ENCODE measurements around the gene FAM193B. TPM values are rescaled to one million over a fixed set of nuclear protein-coding genes. Genes with fewer than 3 reads are reported as not detected.

The FAM193B gene
- total RNA-seq, 2 experiments from 2014 or later, result 71.4 to 76.7 TPM

- ChIA-PET CTCF (interaction anchor here (1.3 kb wide), 1 partner anchor 48 kb away, joined by 5 read pairs; no protein-coding TSS in a partner anchor), POLR2A (no interaction called here)
- H3K4me1 Mint-ChIP-seq (ENCODE audit: low read depth), result peaks cover 37% of the 10 kb centered on the region
- intact Hi-C loops (cut with micrococcal nuclease), result no loop called here
- no peaks in the 10 kb centered on the region for H3K9me3 Mint-ChIP-seq
- TF ChIP-seq CTCF (IDR thresholded peaks at IDR 0.05), result no peak
- ATAC-seq, result no peak
- H3K4me3 Mint-ChIP-seq, result no peak overlapping the region
- peaks cover 27% of the 10 kb centered on the region for H3K36me3 Mint-ChIP-seq (ENCODE audit: low read depth)
- no peaks in the 10 kb centered on the region for H3K27me3 Mint-ChIP-seq
- DNase-seq, result no peak
- no peak overlapping the region for H3K27ac Mint-ChIP-seq
Observed at GRCh38 chr5:177550122-177550521, 4.2 kb downstream of the FAM193B start.

GRCh38 chr5:177548495-177548894, 5.9 kb downstream of the FAM193B start:
- intact Hi-C loops (cut with micrococcal nuclease), result no loop called here
- Mint-ChIP-seq H3K4me3 (no peak overlapping the region), H3K9me3 (no peaks in the 10 kb centered on the region), H3K4me1 (ENCODE audit: low read depth) (peaks cover 33% of the 10 kb centered on the region), H3K27ac (no peak overlapping the region), H3K27me3 (no peaks in the 10 kb centered on the region), H3K36me3 (ENCODE audit: low read depth) (peaks cover 31% of the 10 kb centered on the region)
- ChIA-PET POLR2A (interaction anchor here (0.9 kb wide), 1 partner anchor 39 kb away, joined by 3 read pairs; the partner anchor contains the start of gene DOK3), CTCF (interaction anchor here (1.3 to 1.6 kb wide), 2 partner anchors 12 to 47 kb away, joined by 3 to 5 read pairs; no protein-coding TSS in a partner anchor)
- DNase-seq, result no peak
- no peak for ATAC-seq
- TF ChIP-seq CTCF (IDR thresholded peaks at IDR 0.05), result no peak

GRCh38 chr5:177547736-177548135, 6.6 kb downstream of the FAM193B start:
- H3K27me3 Mint-ChIP-seq, result no peaks in the 10 kb centered on the region
- H3K27ac Mint-ChIP-seq, result no peak overlapping the region
- DNase-seq, result no peak
- no peak overlapping the region for H3K4me3 Mint-ChIP-seq
- H3K9me3 Mint-ChIP-seq, result no peaks in the 10 kb centered on the region
- POLR2A ChIA-PET, result interaction anchor here (0.6 kb wide), 1 partner anchor 590 kb away, joined by 3 read pairs; no protein-coding TSS in a partner anchor
- ATAC-seq, result no peak
- peaks cover 26% of the 10 kb centered on the region for H3K36me3 Mint-ChIP-seq (ENCODE audit: low read depth)
- intact Hi-C loops (cut with micrococcal nuclease), result no loop called here
- CTCF ChIA-PET, result no interaction called here
- TF ChIP-seq CTCF (IDR thresholded peaks at IDR 0.05), result no peak
- H3K4me1 Mint-ChIP-seq (ENCODE audit: low read depth), result peaks cover 26% of the 10 kb centered on the region

GRCh38 chr5:177546258-177546741, 8.1 kb downstream of the FAM193B start:
- POLR2A ChIA-PET, result interaction anchor here (0.7 kb wide), 2 partner anchors 30 to 47 kb away, joined by 3 read pairs; partner anchors contain the start of gene DDX41
- Mint-ChIP-seq H3K4me3 (no peak overlapping the region), H3K27me3 (no peaks in the 10 kb centered on the region), H3K9me3 (no peaks in the 10 kb centered on the region), H3K27ac (no peak overlapping the region), H3K36me3 (ENCODE audit: low read depth) (peaks cover 17% of the 10 kb centered on the region), H3K4me1 (ENCODE audit: low read depth) (peaks cover 13% of the 10 kb centered on the region)
- CTCF ChIA-PET, result interaction anchor here (0.9 to 1.3 kb wide), 5 partner anchors 13 to 237 kb away, joined by 3 to 4 read pairs (median 3); no protein-coding TSS in a partner anchor
- ATAC-seq (no peak), DNase-seq (no peak)
- intact Hi-C loops (cut with micrococcal nuclease), result no loop called here
- TF ChIP-seq CTCF (IDR thresholded peaks at IDR 0.05), result no peak

- Mint-ChIP-seq H3K27ac (peak overlapping the region; percentile 16), H3K9me3 (no peaks in the 10 kb centered on the region), H3K4me1 (ENCODE audit: low read depth) (peaks cover 15% of the 10 kb centered on the region), H3K36me3 (ENCODE audit: low read depth) (peaks cover 16% of the 10 kb centered on the region), H3K4me3 (no peak overlapping the region), H3K27me3 (no peaks in the 10 kb centered on the region)
- intact Hi-C loops (cut with micrococcal nuclease), result no loop called here
- TF ChIP-seq CTCF (IDR thresholded peaks at IDR 0.05), result no peak
- ATAC-seq, result no peak
- no peak for DNase-seq
- CTCF ChIA-PET, result interaction anchor here (0.9 to 1.3 kb wide), 7 partner anchors 8 to 236 kb away, joined by 3 to 4 read pairs (median 3); no protein-coding TSS in a partner anchor
- POLR2A ChIA-PET, result no interaction called here
Observed at GRCh38 chr5:177545487-177546257, 8.7 kb downstream of the FAM193B start.
